ENCODE measurements around the gene DHCR7. TPM values are rescaled to one million over a fixed set of nuclear protein-coding genes. Genes with fewer than 3 reads are reported as not detected.

DHCR7 gene
- total and polyA plus RNA-seq, 2 experiments from 2014 or later, result 84.0 to 166 TPM

- Histone ChIP-seq H4K20me1 (replicated peaks; ENCODE audit: insufficient read depth) (peaks cover 6% of the 10 kb centered on the region; the same call in 1 of the 2 replicates), H3K4me1 (ENCODE audit: insufficient read depth) (peaks cover 4% of the 10 kb centered on the region; the same call in 1 of the 2 replicates), H3K36me3 (ENCODE audit: insufficient read depth) (peaks cover 13% of the 10 kb centered on the region), H3K79me2 (replicated peaks; ENCODE audit: insufficient read depth) (peaks cover 13% of the 10 kb centered on the region), H3K9me2 (ENCODE audit: insufficient read depth) (no peaks in the 10 kb centered on the region), H3K4me3 (no peak overlapping the region), H3F3A (replicated peaks; ENCODE audit: low read depth) (no peaks in the 10 kb centered on the region), H3K27ac (ENCODE audit: low read depth) (no peak overlapping the region), H2AFZ (no peak overlapping the region), H3K27me3 (ENCODE audit: insufficient read depth) (no peaks in the 10 kb centered on the region), H3K4me2 (no peak overlapping the region)
- no peak for ATAC-seq
- Mint-ChIP-seq H3K4me1 (peaks cover 18% of the 10 kb centered on the region), H3K36me3 (ENCODE audit: low read depth) (peaks cover 46% of the 10 kb centered on the region), H3K27me3 (ENCODE audit: insufficient read depth, low read depth, poor library complexity) (peaks cover 8% of the 10 kb centered on the region), H3K27ac (no peak overlapping the region), H3K4me3 (no peak overlapping the region), H3K9me3 (no peaks in the 10 kb centered on the region)
- no peak for DNase-seq (ENCODE audit: low spot score)
- no peak for TF ChIP-seq ZNF462 (CRISPR knock-in tag; IDR thresholded peaks at IDR 0.05)
- no peak for TF ChIP-seq ZNF331 (CRISPR knock-in tag; IDR thresholded peaks at IDR 0.05; ENCODE audit: low read depth)
- no peak for TF ChIP-seq REST (IDR thresholded peaks at IDR 0.05; ENCODE audit: unreplicated experiment)
- TF ChIP-seq EZH2 (IDR thresholded peaks at IDR 0.05; ENCODE audit: low read depth, unreplicated experiment), result no peak
- no peak for TF ChIP-seq ZNF114 (CRISPR knock-in tag; IDR thresholded peaks at IDR 0.05)
- TF ChIP-seq NANOG (IDR thresholded peaks at IDR 0.05; ENCODE audit: borderline replicate concordance), result no peak
- TF ChIP-seq EZH2phosphoT487 (IDR thresholded peaks at IDR 0.05; ENCODE audit: unreplicated experiment), result no peak
- no peak for TF ChIP-seq ETS1 (IDR thresholded peaks at IDR 0.05)
- TF ChIP-seq CTCF (conservative IDR thresholded peaks at IDR 0.05; ENCODE audit: low read depth in 2 of 2), result no peak
- no peak for TF ChIP-seq POLR2AphosphoS5 (IDR thresholded peaks at IDR 0.05; ENCODE audit: low read depth)
- TF ChIP-seq STAT1 (IDR thresholded peaks at IDR 0.05; ENCODE audit: unreplicated experiment), result no peak
- no peak for TF ChIP-seq CREB1 (CRISPR knock-in tag; IDR thresholded peaks at IDR 0.05; ENCODE audit: low read depth)
- TF ChIP-seq JUNB (IDR thresholded peaks at IDR 0.05; ENCODE audit: unreplicated experiment), result no peak
Observed at GRCh38 chr11:71458146-71459070, 10.2 kb upstream of the DHCR7 start.

Data from GM23338 (cell line).